Frontal cortex (tissue), 4 donors: ENCODE measurements around the gene TSC22D2. TPM values are rescaled to one million over a fixed set of nuclear protein-coding genes. Genes with fewer than 3 reads are reported as not detected.
"Not testable (repeated sequence)": the region's sequence is repeated elsewhere in the genome, so short reads cannot be mapped to it uniquely, and the experiment has no call there.

Experiments used
- DNase-seq, 2 donors: peaks; one replicate each; pipeline ENCODE4 v3.0.0; 2012; ENCODE audit warnings: low spot score in 2 of 2
- FAIRE-seq: peaks from 2 replicates; lab custom pipeline; 2012; peaks lifted over from hg19 to GRCh38; lab: Jason Lieb, UNC
- total RNA-seq: library from RNA; depleted of rRNA; stranded (reverse); fragments of >200 nt; gene quantifications from one replicate; pipeline ENCODE4 v1.2.3, GENCODE V29; 2014
- donor health status: control.
- donor health status: control.
- donor health status: control.

TSC22D2 gene
- total RNA-seq, 1 donor from 2014 or later, result 11.0 TPM

DNA sequence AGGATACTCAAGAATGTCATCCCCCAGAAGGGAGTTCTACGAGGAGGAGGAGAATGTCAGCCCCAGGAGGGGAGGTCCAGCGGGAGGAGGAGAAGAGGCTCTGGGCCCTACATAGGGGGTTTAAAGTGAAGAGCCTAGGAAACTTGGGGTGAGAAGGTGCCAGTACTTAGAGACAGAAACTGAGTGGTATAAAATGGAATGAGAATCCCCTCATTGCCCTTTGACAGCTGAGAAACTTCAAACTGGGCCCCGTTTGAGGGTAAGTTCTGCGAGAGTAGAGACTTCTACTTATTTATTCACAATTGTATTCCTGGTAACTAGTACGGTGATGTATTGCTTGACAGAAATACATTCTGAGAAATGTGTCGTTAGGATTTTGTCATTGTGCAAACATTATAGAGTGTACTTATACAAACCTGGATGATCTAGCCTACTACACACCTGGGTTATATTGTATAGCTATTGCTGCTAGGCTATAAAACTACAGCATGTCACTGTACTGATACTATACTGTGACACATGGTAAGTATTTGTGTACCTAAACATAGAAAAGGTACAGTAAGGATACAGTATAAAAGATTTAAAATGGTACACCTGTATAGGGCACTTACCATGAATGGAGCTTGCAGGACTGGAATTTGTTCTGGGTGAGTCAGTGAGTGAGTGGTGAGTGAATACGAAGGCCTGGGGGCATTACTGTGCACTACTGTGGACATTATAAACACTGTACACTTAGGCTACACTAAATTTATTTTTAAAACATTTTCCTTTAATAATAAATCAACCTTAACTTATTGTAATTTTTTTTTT is 62.0 kb downstream of the TSC22D2 start:
- no peak for FAIRE-seq

DNA sequence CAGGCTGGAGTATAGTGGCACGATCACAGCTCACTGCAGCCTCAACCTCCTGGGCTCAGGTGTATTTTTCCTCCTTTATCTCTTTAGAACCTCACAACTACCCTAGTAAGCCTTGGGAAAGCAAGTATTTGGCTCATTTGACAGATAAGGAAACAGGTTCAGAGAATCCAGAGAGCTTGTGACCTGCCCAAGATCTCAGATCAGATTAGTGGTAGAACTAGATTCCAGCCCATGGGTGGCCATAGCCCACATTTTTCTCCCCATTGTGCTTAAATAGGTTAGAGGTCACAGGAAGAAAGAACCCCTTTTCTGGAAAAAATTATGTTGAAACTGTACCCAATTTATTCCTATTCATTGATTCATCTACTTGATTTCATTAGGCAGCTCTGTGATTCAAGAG is 64.3 kb downstream of the TSC22D2 start:
- DNase-seq, result no peak

More for the DNA sequence above, 62.0 kb downstream of the TSC22D2 start:
- no peak for DNase-seq

DNA sequence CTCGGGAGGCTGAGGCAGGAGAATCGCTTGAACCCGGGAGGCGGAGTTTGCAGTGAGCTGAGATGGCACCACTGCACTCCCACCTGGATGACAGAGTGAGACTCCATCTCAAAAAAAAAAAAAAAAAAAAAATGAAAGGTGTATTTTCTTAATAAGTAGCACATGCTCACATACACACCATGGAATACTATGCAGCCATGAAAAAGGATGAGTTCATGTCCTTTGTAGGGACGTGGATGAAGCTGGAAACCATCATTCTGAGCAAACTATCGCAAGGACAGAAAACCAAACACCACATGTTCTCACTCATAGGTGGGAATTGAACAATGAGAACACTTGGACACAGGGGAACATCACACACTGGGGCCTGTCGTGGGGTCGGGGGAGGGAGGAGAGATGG is 65.1 kb downstream of the TSC22D2 start:
- DNase-seq, FAIRE-seq: not testable (repeated sequence)

More for the DNA sequence above, 64.3 kb downstream of the TSC22D2 start:
- FAIRE-seq, result no peak

- FAIRE-seq, result no peak
These were observed 71.3 kb downstream of the TSC22D2 start for GRCh38 chr3:150479370-150479769.

DNA sequence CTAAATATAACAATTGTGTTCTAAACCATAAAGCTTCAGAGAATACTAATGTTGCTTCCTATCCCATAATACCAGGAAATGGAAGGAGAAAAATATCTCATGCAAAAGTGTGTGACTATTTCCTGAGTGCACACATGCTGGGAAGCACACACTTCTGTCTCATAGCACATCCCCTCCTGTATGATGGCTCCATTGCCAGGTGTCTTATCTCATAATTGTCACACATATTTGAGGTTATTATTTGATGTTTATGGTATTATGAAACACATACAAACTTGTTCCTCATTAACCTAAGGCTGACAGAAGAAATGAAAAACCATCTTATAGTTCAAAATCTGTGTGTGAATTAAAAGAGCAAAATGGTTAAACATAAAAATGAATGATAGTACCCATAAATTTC is 72.8 kb downstream of the TSC22D2 start:
- no peak for FAIRE-seq

More at GRCh38 chr3:150479370-150479769, 71.3 kb downstream of the TSC22D2 start:
- DNase-seq, result no peak

GRCh38 chr3:150483226-150483625 is 75.1 kb downstream of the TSC22D2 start:
- DNase-seq (no peak), FAIRE-seq (no peak)

More for the DNA sequence above, 72.8 kb downstream of the TSC22D2 start:
- DNase-seq, result no peak

GRCh38 chr3:150484410-150484809 is 76.3 kb downstream of the TSC22D2 start:
- FAIRE-seq (no peak), DNase-seq (no peak)

GRCh38 chr3:150488867-150489266 is 80.8 kb downstream of the TSC22D2 start:
- FAIRE-seq (no peak), DNase-seq (no peak)

GRCh38 chr3:150490277-150490986 is 82.3 kb downstream of the TSC22D2 start:
- FAIRE-seq, result no peak

DNA sequence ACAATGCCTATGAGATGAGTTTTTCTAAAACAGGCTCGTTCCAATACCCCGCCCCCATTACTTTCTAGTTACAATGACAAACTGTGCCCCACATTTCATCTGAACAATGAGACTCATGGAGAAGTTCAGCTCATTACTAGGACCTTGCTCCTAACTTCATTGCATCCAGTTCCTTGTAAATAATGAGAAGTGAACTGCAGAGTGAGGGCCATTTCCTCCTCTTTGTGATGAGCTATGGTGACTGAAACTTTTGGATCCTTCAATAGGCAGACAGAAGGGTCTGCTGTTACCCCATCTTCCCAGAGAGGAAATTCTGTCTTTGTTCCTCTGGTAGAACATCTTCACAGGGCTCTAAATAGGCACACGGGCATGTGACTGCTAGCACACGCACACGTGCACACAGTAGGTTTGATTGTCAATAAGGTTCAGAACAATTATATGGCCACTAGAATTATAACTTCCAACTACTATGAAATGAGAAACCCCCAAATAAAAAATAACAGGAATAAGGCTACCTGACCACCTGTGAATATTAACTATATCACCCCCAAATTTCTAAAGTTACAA is 86.4 kb downstream of the TSC22D2 start:
- no peak for FAIRE-seq

More at GRCh38 chr3:150490277-150490986, 82.3 kb downstream of the TSC22D2 start:
- no peak for DNase-seq

DNA sequence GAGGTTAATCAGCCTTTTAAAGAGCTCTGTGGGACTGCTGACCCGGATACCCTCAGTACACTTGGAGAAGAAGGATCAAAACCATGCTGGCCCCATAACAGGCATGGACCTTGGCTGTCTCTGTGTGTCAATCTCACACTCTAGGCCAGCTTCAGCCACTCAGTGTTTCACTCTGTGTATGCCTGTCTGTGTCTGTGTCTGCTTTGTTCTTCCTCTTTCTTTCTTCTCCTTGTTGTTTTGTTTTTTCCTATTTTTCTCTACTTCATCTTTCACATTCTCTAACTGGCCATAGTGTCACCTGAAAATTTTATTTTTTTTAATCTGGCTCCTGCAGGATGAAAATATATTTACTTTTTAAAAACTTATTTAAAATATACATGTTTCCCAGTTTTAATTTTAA is 87.1 kb downstream of the TSC22D2 start:
- FAIRE-seq (no peak), DNase-seq (no peak)

More for the DNA sequence above, 86.4 kb downstream of the TSC22D2 start:
- DNase-seq, result no peak

DNA sequence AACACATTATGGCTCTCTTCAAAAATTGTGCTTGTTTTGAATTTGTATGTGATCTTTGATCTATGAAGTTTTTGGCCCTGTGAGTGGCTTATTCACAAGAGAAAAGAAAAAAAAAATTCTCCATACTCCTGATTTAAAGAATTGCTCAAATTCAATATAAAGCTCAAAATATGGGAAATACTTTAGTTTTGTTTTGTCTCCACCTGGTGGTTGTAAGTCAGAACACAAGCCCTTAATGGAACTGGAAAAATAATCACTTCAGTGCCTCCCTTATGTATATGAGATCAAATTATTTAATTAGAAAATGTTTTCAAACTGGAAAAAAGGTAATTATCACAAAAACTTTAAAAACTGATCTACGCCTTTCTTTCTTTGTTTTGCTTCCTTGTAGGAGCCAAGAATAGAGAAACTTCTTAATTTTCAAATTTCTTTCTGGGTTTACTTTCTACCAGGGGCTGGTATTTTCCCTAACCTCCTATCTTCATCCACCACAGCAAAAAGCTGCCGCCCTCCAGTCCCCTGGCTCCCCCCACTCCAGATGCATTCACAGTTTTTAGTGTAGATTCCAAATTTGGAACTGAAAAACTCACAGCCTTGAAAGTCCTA is 87.6 kb downstream of the TSC22D2 start:
- FAIRE-seq, result peak; percentile 95
- DNase-seq, result peak; percentile 36 to 52

DNA sequence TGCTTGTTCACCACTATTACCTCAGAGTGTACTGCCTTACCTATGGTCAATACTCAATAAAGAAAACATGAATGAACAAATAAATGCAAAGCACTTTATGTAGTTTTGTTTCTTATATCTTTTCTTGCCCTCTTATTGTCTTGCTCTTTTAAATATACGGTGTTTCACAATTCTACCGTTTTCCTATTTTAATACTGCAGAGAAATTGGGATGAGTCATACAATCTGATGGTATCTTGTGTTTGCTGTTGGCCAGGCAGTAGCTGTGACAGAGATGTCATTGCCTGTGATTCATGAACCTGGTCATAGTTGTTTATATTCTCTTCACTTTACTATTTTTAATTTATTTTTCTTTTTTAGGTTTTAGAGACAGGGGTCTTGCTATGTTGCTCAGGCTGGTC is 89.9 kb downstream of the TSC22D2 start:
- FAIRE-seq, result no peak
- no peak for DNase-seq

- not testable (repeated sequence) for DNase-seq, FAIRE-seq
These were observed 92.9 kb downstream of the TSC22D2 start for GRCh38 chr3:150500960-150501359.

DNA sequence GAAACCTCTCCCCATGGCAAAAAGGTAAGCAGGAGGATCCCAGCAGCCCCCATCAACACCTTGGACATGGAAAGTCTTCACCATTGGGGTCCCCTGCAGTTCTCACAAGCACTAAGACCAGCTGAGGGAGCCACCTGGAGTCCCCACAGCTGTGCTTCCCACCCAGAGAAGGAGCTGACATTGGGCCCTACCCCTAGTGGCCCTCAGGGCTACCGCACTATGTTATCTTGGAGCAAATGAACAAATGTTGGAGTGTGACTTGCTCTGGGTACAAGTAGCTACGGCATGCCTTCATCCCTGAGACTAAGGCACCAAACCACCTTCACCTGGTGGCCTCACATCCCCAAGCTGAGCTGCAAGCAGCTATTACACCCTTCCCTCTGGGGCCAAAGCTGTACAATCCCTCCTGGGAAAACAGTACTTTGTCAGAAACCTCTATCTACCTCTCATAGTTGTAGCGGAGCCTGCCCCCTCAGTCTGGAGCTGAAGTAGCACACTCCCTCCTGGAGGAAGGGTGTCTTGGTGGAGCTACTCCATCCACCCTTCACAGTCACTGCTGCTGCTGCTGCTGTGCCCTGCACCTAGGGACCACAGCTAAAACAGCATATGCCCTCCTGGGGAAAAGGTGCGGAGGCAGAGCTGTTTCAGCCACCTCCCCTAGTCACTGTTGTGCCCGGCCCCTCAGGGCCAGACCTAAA is 95.5 kb downstream of the TSC22D2 start:
- FAIRE-seq, result no peak
- no peak for DNase-seq

GRCh38 chr3:150504483-150504882 is 96.4 kb downstream of the TSC22D2 start:
- FAIRE-seq, result no peak
- no peak for DNase-seq

GRCh38 chr3:150508401-150508800 is 100.3 kb downstream of the TSC22D2 start:
- no peak for FAIRE-seq
- no peak for DNase-seq

GRCh38 chr3:150509780-150510179 is 101.7 kb downstream of the TSC22D2 start:
- no peak for FAIRE-seq
- DNase-seq, result no peak

- no peak for DNase-seq
- no peak for FAIRE-seq
These were observed 103.2 kb downstream of the TSC22D2 start for GRCh38 chr3:150511122-150511821.
